ENCODE data around the gene RCBTB2.

Gene RCBTB2

DNA sequence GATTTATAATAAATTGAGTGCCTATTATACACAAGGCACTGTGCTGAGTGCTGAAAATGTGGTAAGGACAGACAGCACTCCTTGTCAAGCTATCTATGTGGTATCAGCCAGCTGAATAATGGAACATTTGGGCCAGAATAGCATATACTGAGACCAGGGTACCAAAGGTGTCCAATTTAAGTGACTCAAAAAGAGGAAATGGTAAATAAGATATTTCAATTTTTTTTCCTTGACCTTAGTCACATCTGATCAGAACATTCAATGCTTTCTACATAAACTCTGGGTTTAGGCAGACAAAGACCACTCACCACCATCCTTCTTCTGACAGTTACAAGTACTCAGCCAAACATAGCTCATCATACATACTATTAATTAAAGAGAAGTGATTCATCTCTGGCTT, 43.2 kb downstream of the RCBTB2 start:
- Histone ChIP-seq H3K9me3 (ENCODE audit: control insufficient read depth, insufficient read depth, low read length) (no peaks in the 10 kb centered on the region), H3K36me3 (ENCODE audit: control insufficient read depth, insufficient read depth, low read length) (no peaks in the 10 kb centered on the region), H3K4me1 (ENCODE audit: control insufficient read depth, insufficient read depth, low read length) (no peaks in the 10 kb centered on the region), H3K27me3 (ENCODE audit: control insufficient read depth, insufficient read depth, low read length) (no peaks in the 10 kb centered on the region), H3K4me3 (ENCODE audit: low read depth, low read length) (no peak overlapping the region), H3K9ac (ENCODE audit: low read depth, low read length) (no peak overlapping the region)

DNA sequence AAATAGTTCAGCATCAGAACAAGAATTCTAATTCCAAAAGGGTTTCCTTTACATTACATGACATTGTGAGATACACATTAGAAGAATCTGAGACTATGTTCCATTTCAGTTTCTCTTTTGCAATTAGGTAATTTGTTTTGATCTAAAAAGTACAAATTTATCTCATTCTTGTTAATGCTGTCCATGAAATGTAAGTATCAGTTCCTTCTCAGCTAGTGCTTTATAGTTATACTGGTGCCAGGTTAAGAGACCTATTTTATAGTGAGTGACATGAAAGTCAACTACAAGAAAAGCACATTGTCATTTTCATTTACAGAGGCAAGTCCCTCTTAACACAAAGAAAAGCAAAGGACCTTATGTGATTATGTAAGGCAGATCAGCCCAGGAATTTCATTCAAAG, 43.9 kb downstream of the RCBTB2 start:
- Histone ChIP-seq H3K9ac (ENCODE audit: low read depth, low read length) (no peak overlapping the region), H3K4me1 (ENCODE audit: control insufficient read depth, insufficient read depth, low read length) (no peaks in the 10 kb centered on the region), H3K27me3 (ENCODE audit: control insufficient read depth, insufficient read depth, low read length) (no peaks in the 10 kb centered on the region), H3K4me3 (ENCODE audit: low read depth, low read length) (no peak overlapping the region), H3K9me3 (ENCODE audit: control insufficient read depth, insufficient read depth, low read length) (no peaks in the 10 kb centered on the region), H3K36me3 (ENCODE audit: control insufficient read depth, insufficient read depth, low read length) (no peaks in the 10 kb centered on the region)

DNA sequence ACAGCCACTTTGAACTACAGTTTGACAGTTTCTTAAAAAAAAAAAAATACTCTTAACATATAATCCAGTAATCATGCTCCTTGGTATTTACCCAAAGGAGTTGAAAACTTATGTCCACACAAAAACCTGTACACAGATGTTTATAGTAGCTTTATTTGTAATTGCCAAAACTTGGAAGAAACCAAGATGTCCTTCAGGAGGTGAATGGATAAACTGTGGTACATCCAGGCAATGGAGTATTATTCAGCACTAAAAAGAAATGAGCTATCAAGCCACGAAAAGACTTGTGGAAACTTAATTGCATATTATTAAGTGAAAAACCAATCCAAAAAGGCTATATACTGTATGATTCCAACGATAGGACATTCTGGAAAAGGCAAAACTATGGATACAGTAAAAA, 44.9 kb downstream of the RCBTB2 start:
- no peaks in the 10 kb centered on the region for H3K27me3 ChIP-seq (ENCODE audit: control insufficient read depth, insufficient read depth, low read length)
- no peaks in the 10 kb centered on the region for H3K9me3 ChIP-seq (ENCODE audit: control insufficient read depth, insufficient read depth, low read length)
- H3K4me3 ChIP-seq (ENCODE audit: low read depth, low read length) = no peak overlapping the region
- H3K9ac ChIP-seq (ENCODE audit: low read depth, low read length) = no peak overlapping the region
- no peaks in the 10 kb centered on the region for H3K4me1 ChIP-seq (ENCODE audit: control insufficient read depth, insufficient read depth, low read length)
- no peaks in the 10 kb centered on the region for H3K36me3 ChIP-seq (ENCODE audit: control insufficient read depth, insufficient read depth, low read length)

DNA sequence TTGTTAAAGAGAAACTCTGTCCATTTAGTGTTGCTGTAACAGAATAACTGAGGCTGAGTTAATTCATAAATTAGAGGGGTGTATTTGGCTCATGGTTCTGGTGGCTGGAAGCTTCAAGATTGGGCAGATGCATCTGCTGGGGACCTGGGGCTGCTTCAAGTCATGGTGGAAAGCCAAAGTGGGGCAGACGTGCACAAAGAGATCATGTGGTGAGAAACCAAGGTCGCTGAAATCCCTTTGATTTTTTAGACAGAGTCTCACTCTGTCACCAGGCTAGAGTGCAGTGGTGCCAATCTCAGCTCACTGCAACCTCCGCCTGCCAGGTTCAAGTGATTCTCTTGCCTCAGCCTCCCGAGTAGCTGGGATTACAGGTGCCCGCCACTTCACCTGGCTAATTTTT, 46.0 kb downstream of the RCBTB2 start:
- Histone ChIP-seq H3K27me3 (ENCODE audit: control insufficient read depth, insufficient read depth, low read length) (no peaks in the 10 kb centered on the region), H3K9ac (ENCODE audit: low read depth, low read length) (no peak overlapping the region)

DNA sequence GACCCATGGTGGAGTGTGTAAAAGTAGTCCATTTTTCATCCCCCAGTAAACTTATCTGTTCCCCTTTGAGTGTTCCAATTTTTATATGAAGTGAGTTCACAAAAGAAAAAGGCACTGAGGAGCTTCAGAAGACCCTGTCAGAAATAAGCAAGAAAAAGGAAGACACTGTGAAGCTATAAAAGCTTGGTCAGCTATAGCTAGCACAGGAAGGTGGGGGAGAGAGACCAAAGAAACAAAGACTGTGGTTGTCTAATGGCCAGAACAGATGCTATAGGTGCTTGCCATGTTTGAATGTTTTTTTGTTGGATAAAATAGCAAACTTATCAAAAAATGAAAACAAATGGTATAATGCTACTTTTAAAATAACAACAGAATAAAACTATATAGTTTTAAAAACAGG, 46.5 kb downstream of the RCBTB2 start:
- Histone ChIP-seq H3K9me3 (ENCODE audit: control insufficient read depth, insufficient read depth, low read length) (no peaks in the 10 kb centered on the region), H3K36me3 (ENCODE audit: control insufficient read depth, insufficient read depth, low read length) (no peaks in the 10 kb centered on the region), H3K9ac (ENCODE audit: low read depth, low read length) (no peak overlapping the region), H3K4me3 (ENCODE audit: low read depth, low read length) (no peak overlapping the region), H3K4me1 (ENCODE audit: control insufficient read depth, insufficient read depth, low read length) (no peaks in the 10 kb centered on the region), H3K27me3 (ENCODE audit: control insufficient read depth, insufficient read depth, low read length) (no peaks in the 10 kb centered on the region)

More for the DNA sequence above, 46.0 kb downstream of the RCBTB2 start:
- Histone ChIP-seq H3K36me3 (ENCODE audit: control insufficient read depth, insufficient read depth, low read length) (no peaks in the 10 kb centered on the region), H3K4me3 (ENCODE audit: low read depth, low read length) (no peak overlapping the region), H3K9me3 (ENCODE audit: control insufficient read depth, insufficient read depth, low read length) (no peaks in the 10 kb centered on the region), H3K4me1 (ENCODE audit: control insufficient read depth, insufficient read depth, low read length) (no peaks in the 10 kb centered on the region)

DNA sequence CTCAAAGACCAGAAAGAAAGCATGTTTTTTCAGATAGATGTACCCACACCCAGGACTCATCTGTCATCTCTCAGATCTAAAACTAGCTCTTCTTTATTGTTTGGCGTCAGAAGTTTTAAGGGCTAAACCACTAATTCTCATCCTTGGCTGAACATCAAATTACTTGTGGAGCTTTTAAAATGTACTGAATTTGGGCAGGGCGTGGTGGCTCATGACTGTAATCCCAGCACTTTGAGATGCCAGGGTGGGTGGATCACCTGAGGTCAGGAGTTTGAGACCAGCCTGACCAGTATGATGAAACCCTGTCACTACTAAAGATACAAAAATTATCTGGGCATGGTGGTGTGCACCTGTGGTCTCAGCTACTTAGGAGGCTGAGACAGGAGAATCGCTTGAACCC, 47.4 kb downstream of the RCBTB2 start:
- Histone ChIP-seq H3K9ac (ENCODE audit: low read depth, low read length) (no peak overlapping the region), H3K36me3 (ENCODE audit: control insufficient read depth, insufficient read depth, low read length) (no peaks in the 10 kb centered on the region), H3K27me3 (ENCODE audit: control insufficient read depth, insufficient read depth, low read length) (no peaks in the 10 kb centered on the region), H3K4me3 (ENCODE audit: low read depth, low read length) (no peak overlapping the region), H3K4me1 (ENCODE audit: control insufficient read depth, insufficient read depth, low read length) (no peaks in the 10 kb centered on the region), H3K9me3 (ENCODE audit: control insufficient read depth, insufficient read depth, low read length) (no peaks in the 10 kb centered on the region)

DNA sequence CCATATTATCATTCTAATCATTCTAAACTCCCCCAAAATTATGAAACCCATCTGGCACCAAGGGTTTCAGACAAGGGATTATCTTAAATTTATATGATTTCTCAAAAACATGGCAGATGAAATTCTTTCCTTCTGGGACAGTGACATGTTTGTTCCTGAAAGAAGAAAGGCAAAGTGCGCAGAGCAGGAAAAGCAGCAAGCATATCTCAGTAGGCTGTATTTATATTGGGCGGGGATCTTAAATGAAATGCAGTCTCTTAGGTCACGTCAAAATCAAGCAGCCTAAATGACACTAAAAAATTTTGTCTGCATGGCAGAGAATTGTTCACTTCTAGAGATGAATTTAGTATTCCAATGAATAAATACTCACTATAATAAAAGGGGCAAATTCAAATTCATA, 49.3 kb downstream of the RCBTB2 start:
- Histone ChIP-seq H3K4me3 (ENCODE audit: low read depth, low read length) (no peak overlapping the region), H3K4me1 (ENCODE audit: control insufficient read depth, insufficient read depth, low read length) (no peaks in the 10 kb centered on the region), H3K9ac (ENCODE audit: low read depth, low read length) (no peak overlapping the region), H3K27me3 (ENCODE audit: control insufficient read depth, insufficient read depth, low read length) (no peaks in the 10 kb centered on the region), H3K36me3 (ENCODE audit: control insufficient read depth, insufficient read depth, low read length) (no peaks in the 10 kb centered on the region), H3K9me3 (ENCODE audit: control insufficient read depth, insufficient read depth, low read length) (no peaks in the 10 kb centered on the region)

DNA sequence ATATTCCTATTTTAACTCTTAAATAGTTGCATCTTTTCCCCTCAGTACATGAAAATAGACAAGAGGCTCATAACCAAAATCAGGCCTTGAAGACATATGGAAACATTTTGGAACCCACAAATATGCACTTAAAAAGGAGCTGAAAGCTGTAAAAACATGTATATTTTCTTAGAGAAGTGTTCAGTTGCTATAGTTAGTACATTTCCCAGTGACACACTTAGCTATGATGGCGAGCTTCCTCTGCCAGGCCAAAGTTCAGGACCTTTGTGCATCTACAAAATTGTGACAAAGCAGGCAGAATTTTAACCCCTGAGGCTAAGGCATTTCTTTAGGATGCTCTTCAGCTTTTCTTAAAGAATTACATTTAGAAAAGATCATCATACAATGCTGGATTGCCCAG, 54.5 kb downstream of the RCBTB2 start:
- Histone ChIP-seq H3K9ac (ENCODE audit: low read depth, low read length) (no peak overlapping the region), H3K36me3 (ENCODE audit: control insufficient read depth, insufficient read depth, low read length) (no peaks in the 10 kb centered on the region), H3K4me3 (ENCODE audit: low read depth, low read length) (no peak overlapping the region)

DNA sequence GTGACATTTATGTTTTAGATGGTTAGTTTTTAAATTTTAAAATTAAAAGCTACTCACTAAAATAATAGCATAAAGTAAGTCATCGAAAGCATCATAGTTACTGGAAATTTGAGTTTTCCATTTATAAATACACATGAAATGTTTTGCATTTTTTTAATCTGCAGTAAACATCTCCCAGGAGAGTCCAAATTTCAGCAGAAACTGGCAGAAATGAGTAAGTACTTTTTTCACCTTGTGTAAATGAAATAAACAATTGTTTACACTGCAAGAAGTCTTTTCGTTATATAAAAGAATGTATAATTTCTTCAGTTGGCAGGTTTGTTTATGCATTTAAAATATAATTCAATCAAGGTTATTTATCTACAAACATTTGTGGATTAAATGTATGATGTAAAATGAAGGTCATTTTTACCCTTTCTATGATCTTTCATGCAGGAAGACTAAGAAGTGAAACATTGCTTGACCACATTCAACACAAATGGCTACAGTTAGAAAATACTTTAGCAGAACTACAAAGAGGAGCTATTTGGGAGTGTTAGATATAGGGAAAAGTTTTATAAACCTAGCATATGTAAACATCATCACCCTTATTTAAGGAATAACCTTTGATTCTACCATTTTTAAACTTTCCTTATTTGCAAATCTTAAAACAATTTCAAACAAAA, 55.6 kb downstream of the RCBTB2 start:
- Histone ChIP-seq H3K4me3 (ENCODE audit: low read depth, low read length) (no peak overlapping the region), H3K36me3 (ENCODE audit: control insufficient read depth, insufficient read depth, low read length) (no peaks in the 10 kb centered on the region), H3K9me3 (ENCODE audit: control insufficient read depth, insufficient read depth, low read length) (no peaks in the 10 kb centered on the region), H3K27me3 (ENCODE audit: control insufficient read depth, insufficient read depth, low read length) (no peaks in the 10 kb centered on the region), H3K9ac (ENCODE audit: low read depth, low read length) (no peak overlapping the region), H3K4me1 (ENCODE audit: control insufficient read depth, insufficient read depth, low read length) (no peaks in the 10 kb centered on the region)

More for the DNA sequence above, 54.5 kb downstream of the RCBTB2 start:
- H3K9me3 ChIP-seq (ENCODE audit: control insufficient read depth, insufficient read depth, low read length) = no peaks in the 10 kb centered on the region
- H3K27me3 ChIP-seq (ENCODE audit: control insufficient read depth, insufficient read depth, low read length) = no peaks in the 10 kb centered on the region
- no peaks in the 10 kb centered on the region for H3K4me1 ChIP-seq (ENCODE audit: control insufficient read depth, insufficient read depth, low read length)

DNA sequence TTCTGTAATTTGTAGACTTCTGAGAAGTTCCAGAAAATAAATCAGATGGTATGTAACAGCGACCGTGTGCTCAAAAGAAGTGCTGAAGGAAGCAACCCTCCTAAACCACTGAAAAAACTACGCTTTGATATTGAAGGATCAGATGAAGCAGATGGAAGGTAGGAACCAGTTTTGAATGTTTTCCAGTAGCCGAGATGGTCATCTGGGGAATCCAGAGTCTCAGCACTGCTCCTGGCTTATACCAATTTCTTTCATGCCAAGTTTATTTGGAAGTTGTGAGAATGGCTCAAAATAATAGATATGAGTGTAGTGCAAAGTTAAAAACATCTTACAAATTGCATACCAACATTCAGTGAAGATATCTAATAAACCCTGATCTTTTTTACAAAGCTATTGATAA, 56.2 kb downstream of the RCBTB2 start:
- H3K4me3 ChIP-seq (ENCODE audit: low read depth, low read length) = no peak overlapping the region
- H3K36me3 ChIP-seq (ENCODE audit: control insufficient read depth, insufficient read depth, low read length) = no peaks in the 10 kb centered on the region
- H3K9me3 ChIP-seq (ENCODE audit: control insufficient read depth, insufficient read depth, low read length) = no peaks in the 10 kb centered on the region
- no peaks in the 10 kb centered on the region for H3K4me1 ChIP-seq (ENCODE audit: control insufficient read depth, insufficient read depth, low read length)
- no peaks in the 10 kb centered on the region for H3K27me3 ChIP-seq (ENCODE audit: control insufficient read depth, insufficient read depth, low read length)
- H3K9ac ChIP-seq (ENCODE audit: low read depth, low read length) = no peak overlapping the region

DNA sequence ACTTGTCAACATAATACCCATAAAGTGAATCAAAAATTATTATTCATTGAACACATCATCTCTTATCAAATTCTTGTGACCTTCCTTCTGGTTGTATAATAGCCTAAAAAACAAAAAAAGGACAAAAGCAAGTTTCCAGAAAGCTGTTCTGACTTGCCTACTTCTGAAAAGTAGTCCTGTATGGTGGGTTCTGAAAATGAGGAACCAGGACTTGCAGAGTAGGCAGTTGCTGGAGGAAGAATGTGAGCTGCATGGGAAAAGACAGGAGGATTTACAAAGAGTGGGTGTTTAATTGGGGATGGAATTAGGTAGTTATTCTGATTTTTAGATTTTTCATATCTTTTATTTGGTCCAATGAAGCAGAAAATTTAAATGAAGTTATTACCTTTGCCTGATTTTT, 56.7 kb downstream of the RCBTB2 start:
- Histone ChIP-seq H3K4me1 (ENCODE audit: control insufficient read depth, insufficient read depth, low read length) (no peaks in the 10 kb centered on the region), H3K9me3 (ENCODE audit: control insufficient read depth, insufficient read depth, low read length) (no peaks in the 10 kb centered on the region), H3K36me3 (ENCODE audit: control insufficient read depth, insufficient read depth, low read length) (no peaks in the 10 kb centered on the region), H3K4me3 (ENCODE audit: low read depth, low read length) (no peak overlapping the region), H3K27me3 (ENCODE audit: control insufficient read depth, insufficient read depth, low read length) (no peaks in the 10 kb centered on the region), H3K9ac (ENCODE audit: low read depth, low read length) (no peak overlapping the region)

DNA sequence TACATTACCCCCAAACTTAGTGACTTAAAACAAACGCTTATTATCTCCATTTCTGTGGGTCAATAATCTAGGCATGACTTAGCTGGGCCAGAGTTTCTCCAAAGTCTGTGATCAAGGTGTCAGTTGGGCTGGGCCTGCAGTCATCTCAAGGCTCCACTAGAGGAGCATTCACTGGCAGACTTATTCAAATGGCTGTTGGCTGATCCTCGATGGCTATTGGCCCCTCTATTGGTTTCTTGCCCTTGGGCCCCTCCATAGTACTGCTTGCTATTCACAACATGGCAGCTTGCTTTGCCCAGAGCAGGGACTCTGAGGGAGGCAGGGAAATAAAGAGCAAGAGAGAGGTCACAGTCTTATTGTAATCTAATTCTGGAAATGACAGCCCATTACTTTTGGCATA, 57.6 kb downstream of the RCBTB2 start:
- Histone ChIP-seq H3K4me1 (ENCODE audit: control insufficient read depth, insufficient read depth, low read length) (no peaks in the 10 kb centered on the region), H3K36me3 (ENCODE audit: control insufficient read depth, insufficient read depth, low read length) (no peaks in the 10 kb centered on the region), H3K4me3 (ENCODE audit: low read depth, low read length) (no peak overlapping the region), H3K9me3 (ENCODE audit: control insufficient read depth, insufficient read depth, low read length) (no peaks in the 10 kb centered on the region), H3K27me3 (ENCODE audit: control insufficient read depth, insufficient read depth, low read length) (no peaks in the 10 kb centered on the region), H3K9ac (ENCODE audit: low read depth, low read length) (no peak overlapping the region)
